HG02610 (cell line): Measurements from ENCODE around the gene CPT2.
A peak's percentile ranks its signal among the peaks of the same experiment; 100 is the strongest.

Experiments used
- ATAC-seq: cut with Tn5 transposase; IDR thresholded peaks from one replicate; pipeline ENCODE4 v1.9.1; 2021; ENCODE audit warnings: mild to moderate bottlenecking, moderate library complexity; ENCODE audit not compliant: unreplicated experiment

Gene CPT2

GRCh38 chr1:53214376-53214940, 17.8 kb downstream of the CPT2 start:
- ATAC-seq, result no peak

GRCh38 chr1:53218201-53218600, 21.6 kb downstream of the CPT2 start:
- ATAC-seq, result no peak

- no peak for ATAC-seq
Measured at GRCh38 chr1:53219711-53220110, 23.1 kb downstream of the CPT2 start.

- peak; percentile 90 for ATAC-seq
Measured at GRCh38 chr1:53220171-53220961, 23.7 kb downstream of the CPT2 start, which contains the start of gene CZIB. CZIB (minus strand) TSS chr1:53220634; CDS start chr1:53220575, 59 bp downstream.

GRCh38 chr1:53220962-53221286, 24.3 kb downstream of the CPT2 start:
- ATAC-seq, result no peak

- no peak for ATAC-seq
Measured at GRCh38 chr1:53237638-53238037, 41.0 kb downstream of the CPT2 start.

- ATAC-seq, result peak; percentile 98
Measured at GRCh38 chr1:53238197-53239155, 41.9 kb downstream of the CPT2 start, which contains the start of gene MAGOH. MAGOH (minus strand) TSS chr1:53238518; CDS start chr1:53238448, 70 bp downstream.

GRCh38 chr1:53241828-53242227, 45.2 kb downstream of the CPT2 start:
- no peak for ATAC-seq

GRCh38 chr1:53242381-53242780, 45.8 kb downstream of the CPT2 start:
- ATAC-seq, result no peak

- ATAC-seq, result no peak
Measured at GRCh38 chr1:53244141-53244540, 47.5 kb downstream of the CPT2 start.

GRCh38 chr1:53246261-53247134, 49.9 kb downstream of the CPT2 start:
- no peak for ATAC-seq

- ATAC-seq, result no peak
Measured at GRCh38 chr1:53249706-53250105, 53.1 kb downstream of the CPT2 start.

- ATAC-seq, result no peak
Measured at GRCh38 chr1:53250325-53250724, 53.7 kb downstream of the CPT2 start.

GRCh38 chr1:53254011-53254640, 57.5 kb downstream of the CPT2 start:
- ATAC-seq, result no peak

GRCh38 chr1:53255031-53255430, 58.4 kb downstream of the CPT2 start:
- no peak for ATAC-seq

GRCh38 chr1:53256511-53257453, 60.2 kb downstream of the CPT2 start:
- ATAC-seq, result no peak

GRCh38 chr1:53257454-53258081, 60.9 kb downstream of the CPT2 start:
- ATAC-seq, result no peak

GRCh38 chr1:53258216-53258615, 61.6 kb downstream of the CPT2 start:
- ATAC-seq, result no peak
